HG02759 (cell line): ENCODE results near the gene JAKMIP1.
"Not testable (repeated sequence)": the region's sequence is repeated elsewhere in the genome, so short reads cannot be mapped to it uniquely, and the experiment has no call there.

Experiments
- ATAC-seq: cut with Tn5 transposase; IDR thresholded peaks from one replicate; pipeline ENCODE4 v1.9.1; 2021; ENCODE audit warnings: mild to moderate bottlenecking, moderate library complexity; ENCODE audit not compliant: unreplicated experiment

Gene JAKMIP1

GRCh38 chr4:6150046-6150735, 50.2 kb downstream of the JAKMIP1 start:
- ATAC-seq = no peak

GRCh38 chr4:6148506-6149205, 51.7 kb downstream of the JAKMIP1 start:
- ATAC-seq = no peak

GRCh38 chr4:6147441-6147840, 52.9 kb downstream of the JAKMIP1 start:
- no peak for ATAC-seq

- no peak for ATAC-seq
Measured at GRCh38 chr4:6143603-6144181, 56.7 kb downstream of the JAKMIP1 start.

- no peak for ATAC-seq
Measured at GRCh38 chr4:6142935-6143602, 57.3 kb downstream of the JAKMIP1 start.

- no peak for ATAC-seq
Measured at GRCh38 chr4:6142511-6142910, 57.8 kb downstream of the JAKMIP1 start.

GRCh38 chr4:6141554-6141953, 58.8 kb downstream of the JAKMIP1 start:
- ATAC-seq = no peak

- ATAC-seq = not testable (repeated sequence)
Measured at GRCh38 chr4:6141021-6141420, 59.3 kb downstream of the JAKMIP1 start.

- no peak for ATAC-seq
Measured at GRCh38 chr4:6137747-6138135, 62.6 kb downstream of the JAKMIP1 start.

- ATAC-seq = no peak
Measured at GRCh38 chr4:6137027-6137746, 63.2 kb downstream of the JAKMIP1 start.

GRCh38 chr4:6134612-6135220, 65.6 kb downstream of the JAKMIP1 start:
- peak; percentile 89 for ATAC-seq

- ATAC-seq = no peak
Measured at GRCh38 chr4:6132716-6133115, 67.6 kb downstream of the JAKMIP1 start.

- no peak for ATAC-seq
Measured at GRCh38 chr4:6128221-6128850, 72.0 kb downstream of the JAKMIP1 start.

GRCh38 chr4:6126971-6127745, 73.2 kb downstream of the JAKMIP1 start:
- ATAC-seq = no peak

GRCh38 chr4:6125103-6125651, 75.2 kb downstream of the JAKMIP1 start:
- no peak for ATAC-seq

GRCh38 chr4:6124386-6125102, 75.8 kb downstream of the JAKMIP1 start:
- no peak for ATAC-seq

GRCh38 chr4:6123976-6124375, 76.4 kb downstream of the JAKMIP1 start:
- no peak for ATAC-seq

- ATAC-seq = no peak
Measured at GRCh38 chr4:6123541-6123940, 76.8 kb downstream of the JAKMIP1 start.
